GM19467 (cell line): ENCODE measurements around the gene CAPN10.
A peak's percentile ranks its signal among the peaks of the same experiment; 100 is the strongest.

Experiments used
- ATAC-seq: cut with Tn5 transposase; IDR thresholded peaks from one replicate; pipeline ENCODE4 v1.9.1; 2021; ENCODE audit warnings: mild to moderate bottlenecking, moderate library complexity; ENCODE audit not compliant: unreplicated experiment

Gene CAPN10

DNA sequence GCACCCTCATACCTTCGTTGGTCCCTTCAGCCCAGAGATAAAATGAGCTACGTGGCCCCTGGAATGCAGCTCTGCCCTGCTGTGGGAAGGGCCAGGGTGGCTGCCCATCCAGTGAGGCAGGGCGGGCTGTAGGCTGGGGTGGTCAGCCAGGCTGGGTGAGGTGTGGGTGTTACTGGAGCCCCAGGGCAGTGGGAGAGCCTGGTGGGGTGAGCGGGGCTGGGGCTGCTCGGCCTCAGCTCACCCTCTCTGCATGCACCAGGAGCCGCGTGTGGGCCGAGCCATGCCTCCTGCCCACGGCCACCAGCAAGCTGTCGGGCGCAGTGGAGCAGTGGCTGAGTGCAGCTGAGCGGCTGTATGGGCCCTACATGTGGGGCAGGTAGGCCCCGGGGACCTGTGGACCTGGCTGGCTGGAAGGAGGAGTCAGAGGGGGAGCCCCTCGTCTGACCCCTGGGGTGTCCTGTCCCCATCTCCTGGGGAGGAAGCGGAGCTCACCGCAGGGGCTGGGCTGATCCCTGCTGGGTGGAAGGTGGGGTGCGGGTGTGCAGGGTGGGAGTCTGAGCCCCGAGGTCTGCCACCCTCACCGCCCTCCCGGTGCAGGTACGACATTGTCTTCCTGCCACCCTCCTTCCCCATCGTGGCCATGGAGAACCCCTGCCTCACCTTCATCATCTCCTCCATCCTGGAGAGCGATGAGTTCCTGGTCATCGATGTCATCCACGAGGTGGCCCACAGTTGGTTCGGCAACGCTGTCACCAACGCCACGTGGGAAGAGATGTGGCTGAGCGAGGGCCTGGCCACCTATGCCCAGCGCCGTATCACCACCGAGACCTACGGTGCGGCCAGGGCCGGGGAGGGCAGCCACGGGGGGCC lies 12.8 kb upstream of the CAPN10 start:
- no peak for ATAC-seq

DNA sequence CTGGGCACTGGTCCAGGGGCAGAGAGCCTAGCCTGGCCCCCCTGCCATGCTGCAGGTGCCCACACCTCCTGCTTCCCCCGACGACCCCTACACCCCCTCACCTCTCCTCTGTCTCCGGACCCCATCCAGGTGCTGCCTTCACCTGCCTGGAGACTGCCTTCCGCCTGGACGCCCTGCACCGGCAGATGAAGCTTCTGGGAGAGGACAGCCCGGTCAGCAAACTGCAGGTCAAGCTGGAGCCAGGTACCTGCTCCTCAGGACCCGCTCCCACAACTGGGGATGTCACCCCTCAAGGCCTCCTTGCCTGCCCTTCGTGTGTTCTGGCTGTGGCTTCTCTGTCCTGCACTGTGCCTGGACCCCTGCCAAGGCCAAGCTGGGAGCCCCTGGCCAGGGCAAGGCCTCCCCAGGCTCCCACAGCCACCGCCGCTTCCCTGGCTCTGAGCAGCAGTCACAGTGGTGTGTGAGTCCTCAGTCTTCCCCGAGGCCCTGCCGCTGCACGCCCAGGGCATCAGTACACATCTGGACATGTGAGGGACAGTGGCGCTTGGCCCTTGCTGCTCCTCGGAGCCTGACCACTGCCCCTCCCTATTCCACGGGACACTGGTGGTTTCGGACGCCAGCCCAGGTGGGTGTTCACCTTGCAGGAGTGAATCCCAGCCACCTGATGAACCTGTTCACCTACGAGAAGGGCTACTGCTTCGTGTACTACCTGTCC lies 12.0 kb upstream of the CAPN10 start:
- no peak for ATAC-seq

GRCh38 chr2:240575101-240575965 lies 11.2 kb upstream of the CAPN10 start:
- ATAC-seq = no peak

GRCh38 chr2:240576036-240576435 lies 10.5 kb upstream of the CAPN10 start:
- ATAC-seq = no peak

- no peak for ATAC-seq
Measured at GRCh38 chr2:240576436-240577205, 9.9 kb upstream of the CAPN10 start.

DNA sequence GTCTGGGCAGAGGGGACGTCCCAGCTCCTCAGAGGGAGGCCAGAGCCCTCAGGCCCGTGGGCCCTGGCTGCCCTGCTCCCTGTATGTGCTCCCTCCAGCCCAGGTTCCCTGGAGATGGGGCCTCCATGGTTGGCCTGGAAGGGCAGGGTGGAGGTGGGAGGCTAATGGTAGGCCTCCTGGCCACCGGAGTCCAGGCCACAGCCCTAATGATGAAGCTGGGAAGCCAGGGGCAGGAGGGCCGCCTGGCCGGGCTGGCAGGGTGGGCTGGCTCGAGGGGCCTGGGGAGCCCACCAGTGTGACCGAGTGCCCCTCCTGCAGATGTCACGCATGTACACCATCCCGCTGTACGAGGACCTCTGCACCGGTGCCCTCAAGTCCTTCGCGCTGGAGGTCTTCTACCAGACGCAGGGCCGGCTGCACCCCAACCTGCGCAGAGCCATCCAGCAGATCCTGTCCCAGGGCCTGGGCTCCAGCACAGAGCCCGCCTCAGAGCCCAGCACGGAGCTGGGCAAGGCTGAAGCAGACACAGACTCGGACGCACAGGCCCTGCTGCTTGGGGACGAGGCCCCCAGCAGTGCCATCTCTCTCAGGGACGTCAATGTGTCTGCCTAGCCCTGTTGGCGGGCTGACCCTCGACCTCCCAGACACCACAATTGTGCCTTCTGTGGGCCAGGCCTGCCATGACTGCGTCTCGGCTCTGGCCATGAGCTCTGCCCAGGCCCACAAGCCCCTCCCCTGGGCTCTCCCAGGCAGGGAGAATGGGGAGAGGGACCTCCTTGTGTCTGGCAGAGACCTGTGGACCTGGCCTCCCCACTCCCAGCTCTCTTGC lies 9.0 kb upstream of the CAPN10 start:
- no peak for ATAC-seq

DNA sequence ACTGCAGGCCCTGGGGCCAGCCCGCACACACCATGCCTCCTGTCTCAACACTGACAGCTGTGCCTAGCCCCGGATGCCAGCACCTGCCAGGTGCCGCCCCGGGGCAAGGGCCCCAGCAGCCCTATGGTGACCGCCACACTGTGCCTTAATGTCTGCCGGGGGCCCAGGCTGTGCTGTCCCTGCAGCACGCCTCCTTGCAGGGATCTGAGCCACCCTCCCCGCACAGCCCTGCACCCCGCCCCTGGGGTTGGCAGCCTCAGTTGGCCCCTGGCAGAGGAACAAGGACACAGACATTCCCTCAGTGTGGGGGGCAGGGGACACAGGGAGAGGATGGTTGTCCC lies 8.5 kb upstream of the CAPN10 start:
- no peak for ATAC-seq

GRCh38 chr2:240578488-240578887 lies 8.0 kb upstream of the CAPN10 start:
- ATAC-seq = no peak

DNA sequence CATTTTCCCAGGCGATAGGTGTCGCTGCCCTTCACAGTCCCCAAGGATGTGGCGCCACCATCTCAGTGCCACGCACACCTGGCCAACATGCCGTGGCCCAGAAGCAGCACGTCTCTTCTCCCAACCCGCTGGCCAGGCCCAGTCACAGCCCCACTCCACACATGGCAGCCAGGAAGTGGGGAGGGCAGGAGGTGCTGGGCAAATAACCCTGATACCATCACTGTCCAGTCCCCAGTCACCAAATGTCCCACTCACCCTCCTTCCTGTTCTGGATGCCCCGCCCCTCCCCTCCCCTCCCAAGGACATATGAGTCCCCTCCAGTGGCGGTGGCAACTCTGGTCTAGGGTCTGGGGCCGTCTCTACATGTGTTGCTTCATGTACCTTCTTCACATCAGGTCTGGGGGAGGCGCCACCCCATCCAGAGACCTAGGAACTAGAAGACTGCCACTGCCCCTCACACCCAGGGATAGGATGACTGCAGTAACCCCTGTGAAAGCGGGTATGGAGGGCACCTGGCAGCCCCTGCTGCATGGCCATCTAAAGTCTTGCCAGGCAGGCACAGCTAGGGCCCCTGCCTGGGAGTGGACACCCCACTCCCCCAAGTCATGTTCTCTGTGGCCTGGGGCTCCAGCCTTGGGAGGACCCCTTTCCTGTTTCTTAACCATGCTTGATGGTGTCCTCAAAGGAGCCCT lies 7.3 kb upstream of the CAPN10 start:
- no peak for ATAC-seq

GRCh38 chr2:240579771-240580614 lies 6.5 kb upstream of the CAPN10 start:
- no peak for ATAC-seq

GRCh38 chr2:240581811-240582210 lies 4.7 kb upstream of the CAPN10 start:
- ATAC-seq = no peak

DNA sequence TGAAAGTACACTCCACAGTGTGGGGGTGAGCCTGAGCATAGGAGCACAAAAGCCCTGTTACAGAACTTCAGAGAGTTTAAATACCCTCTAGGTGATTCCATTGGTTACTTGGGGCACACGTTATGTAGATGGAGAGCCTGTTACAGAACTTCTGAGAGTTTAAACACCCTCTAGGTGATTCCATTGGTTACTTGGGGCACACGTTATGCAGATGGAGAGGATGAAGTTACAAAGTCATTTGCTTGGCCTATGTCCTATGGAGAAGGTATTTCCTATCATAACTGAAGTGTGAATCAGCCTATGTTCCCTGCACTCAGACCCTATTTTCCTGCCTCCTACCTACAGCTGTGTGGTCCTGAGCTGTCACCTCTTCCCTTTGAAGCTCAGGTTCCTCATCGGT lies 3.8 kb upstream of the CAPN10 start:
- no peak for ATAC-seq

DNA sequence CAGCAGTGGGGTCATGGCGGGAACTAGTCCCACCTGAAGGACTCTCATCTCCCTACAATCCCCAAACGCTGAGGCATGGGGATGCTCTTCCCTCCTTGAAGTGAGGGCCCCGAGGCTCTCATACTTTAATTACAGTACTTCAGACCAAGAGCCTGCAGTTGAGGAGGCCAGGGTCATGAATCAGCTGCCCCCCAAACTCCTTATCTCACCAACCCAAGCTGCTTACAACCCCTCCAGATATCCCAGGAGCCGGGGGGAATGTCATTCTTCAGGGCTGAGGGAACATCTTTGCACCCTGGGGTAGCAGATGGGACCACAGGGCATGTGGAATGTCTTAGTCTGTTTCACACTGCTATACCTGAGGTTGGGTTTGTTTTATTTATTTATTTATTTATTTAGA lies 2.8 kb upstream of the CAPN10 start:
- ATAC-seq = no peak

- ATAC-seq = peak; percentile 42
Measured at GRCh38 chr2:240584486-240585031, 2.0 kb upstream of the CAPN10 start.

GRCh38 chr2:240585101-240585500 lies 1.4 kb upstream of the CAPN10 start:
- ATAC-seq = peak; percentile 25

DNA sequence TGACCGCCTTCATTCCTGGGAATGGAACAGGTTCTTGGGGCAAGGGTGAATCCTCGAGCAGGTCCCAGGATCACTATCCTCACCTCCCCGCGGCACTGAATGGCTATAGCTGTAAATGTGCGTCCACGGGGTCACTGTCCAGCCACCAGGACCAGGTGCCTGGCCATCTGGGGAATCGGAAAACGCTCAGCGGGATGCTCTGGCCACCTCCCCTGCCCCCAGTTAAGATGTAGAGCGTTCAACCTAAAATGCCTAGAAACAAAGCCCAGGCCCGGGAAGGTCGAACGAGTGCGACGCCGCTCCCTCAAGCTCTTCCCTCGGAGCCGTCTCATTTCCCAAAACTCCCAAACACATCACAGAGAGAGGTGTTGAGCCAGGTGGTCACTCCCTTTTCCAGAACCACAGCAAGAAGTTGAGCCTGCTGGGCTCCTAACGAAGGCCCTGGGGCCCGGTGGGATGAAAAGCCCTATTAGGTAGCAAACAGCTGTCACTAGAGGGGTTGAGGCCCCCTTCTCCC lies 795 bp upstream of the CAPN10 start:
- no peak for ATAC-seq

GRCh38 chr2:240586919-240587800 lies 626 bp downstream of the CAPN10 start:
- ATAC-seq = no peak
